ENCODE results near the gene IP6K3.

DNA sequence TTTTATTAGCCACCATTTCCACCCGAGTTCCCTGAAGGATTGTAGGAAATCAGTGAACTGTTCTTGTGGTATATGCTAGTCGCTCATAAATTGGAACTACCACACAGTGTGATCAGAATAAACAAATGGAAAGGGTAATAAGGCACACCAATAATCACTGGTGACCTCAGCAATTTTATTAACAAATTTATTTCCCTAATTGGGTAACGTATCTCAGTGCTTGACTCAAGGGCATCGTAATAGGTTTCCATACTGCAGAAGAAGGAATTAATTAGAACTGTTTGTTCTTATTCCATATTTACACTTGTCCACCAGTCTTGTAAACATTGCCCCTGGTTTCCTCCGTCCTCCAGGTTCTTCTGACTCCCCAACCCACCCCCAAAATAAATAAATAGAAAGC lies 25.2 kb downstream of the IP6K3 start:
- TF ChIP-seq, protein P1, sequence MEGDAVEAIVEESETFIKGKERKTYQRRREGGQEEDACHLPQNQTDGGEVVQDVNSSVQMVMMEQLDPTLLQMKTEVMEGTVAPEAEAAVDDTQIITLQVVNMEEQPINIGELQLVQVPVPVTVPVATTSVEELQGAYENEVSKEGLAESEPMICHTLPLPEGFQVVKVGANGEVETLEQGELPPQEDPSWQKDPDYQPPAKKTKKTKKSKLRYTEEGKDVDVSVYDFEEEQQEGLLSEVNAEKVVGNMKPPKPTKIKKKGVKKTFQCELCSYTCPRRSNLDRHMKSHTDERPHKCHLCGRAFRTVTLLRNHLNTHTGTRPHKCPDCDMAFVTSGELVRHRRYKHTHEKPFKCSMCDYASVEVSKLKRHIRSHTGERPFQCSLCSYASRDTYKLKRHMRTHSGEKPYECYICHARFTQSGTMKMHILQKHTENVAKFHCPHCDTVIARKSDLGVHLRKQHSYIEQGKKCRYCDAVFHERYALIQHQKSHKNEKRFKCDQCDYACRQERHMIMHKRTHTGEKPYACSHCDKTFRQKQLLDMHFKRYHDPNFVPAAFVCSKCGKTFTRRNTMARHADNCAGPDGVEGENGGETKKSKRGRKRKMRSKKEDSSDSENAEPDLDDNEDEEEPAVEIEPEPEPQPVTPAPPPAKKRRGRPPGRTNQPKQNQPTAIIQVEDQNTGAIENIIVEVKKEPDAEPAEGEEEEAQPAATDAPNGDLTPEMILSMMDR (IDR thresholded peaks at IDR 0.05), result no peak
- TF ChIP-seq POLR2A (IDR thresholded peaks at IDR 0.05), result no peak

All from testis (tissue), 2 donors.